GM10266 (cell line): ENCODE data around the gene PYGO2.

Source experiments
- DNase-seq: peaks from one replicate; pipeline ENCODE4 v3.0.0; 2012; ENCODE audit errors: extremely low spot score
- TF ChIP-seq, protein P1 (sequence below): IDR thresholded peaks from 2 replicates; pipeline ENCODE4 v1.5.1; 2012; ENCODE audit warnings: mild to moderate bottlenecking, low read depth; ENCODE audit not compliant: control insufficient read depth, insufficient read depth; ENCODE audit errors: missing control alignments

Gene PYGO2, protein sequence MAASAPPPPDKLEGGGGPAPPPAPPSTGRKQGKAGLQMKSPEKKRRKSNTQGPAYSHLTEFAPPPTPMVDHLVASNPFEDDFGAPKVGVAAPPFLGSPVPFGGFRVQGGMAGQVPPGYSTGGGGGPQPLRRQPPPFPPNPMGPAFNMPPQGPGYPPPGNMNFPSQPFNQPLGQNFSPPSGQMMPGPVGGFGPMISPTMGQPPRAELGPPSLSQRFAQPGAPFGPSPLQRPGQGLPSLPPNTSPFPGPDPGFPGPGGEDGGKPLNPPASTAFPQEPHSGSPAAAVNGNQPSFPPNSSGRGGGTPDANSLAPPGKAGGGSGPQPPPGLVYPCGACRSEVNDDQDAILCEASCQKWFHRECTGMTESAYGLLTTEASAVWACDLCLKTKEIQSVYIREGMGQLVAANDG

DNA sequence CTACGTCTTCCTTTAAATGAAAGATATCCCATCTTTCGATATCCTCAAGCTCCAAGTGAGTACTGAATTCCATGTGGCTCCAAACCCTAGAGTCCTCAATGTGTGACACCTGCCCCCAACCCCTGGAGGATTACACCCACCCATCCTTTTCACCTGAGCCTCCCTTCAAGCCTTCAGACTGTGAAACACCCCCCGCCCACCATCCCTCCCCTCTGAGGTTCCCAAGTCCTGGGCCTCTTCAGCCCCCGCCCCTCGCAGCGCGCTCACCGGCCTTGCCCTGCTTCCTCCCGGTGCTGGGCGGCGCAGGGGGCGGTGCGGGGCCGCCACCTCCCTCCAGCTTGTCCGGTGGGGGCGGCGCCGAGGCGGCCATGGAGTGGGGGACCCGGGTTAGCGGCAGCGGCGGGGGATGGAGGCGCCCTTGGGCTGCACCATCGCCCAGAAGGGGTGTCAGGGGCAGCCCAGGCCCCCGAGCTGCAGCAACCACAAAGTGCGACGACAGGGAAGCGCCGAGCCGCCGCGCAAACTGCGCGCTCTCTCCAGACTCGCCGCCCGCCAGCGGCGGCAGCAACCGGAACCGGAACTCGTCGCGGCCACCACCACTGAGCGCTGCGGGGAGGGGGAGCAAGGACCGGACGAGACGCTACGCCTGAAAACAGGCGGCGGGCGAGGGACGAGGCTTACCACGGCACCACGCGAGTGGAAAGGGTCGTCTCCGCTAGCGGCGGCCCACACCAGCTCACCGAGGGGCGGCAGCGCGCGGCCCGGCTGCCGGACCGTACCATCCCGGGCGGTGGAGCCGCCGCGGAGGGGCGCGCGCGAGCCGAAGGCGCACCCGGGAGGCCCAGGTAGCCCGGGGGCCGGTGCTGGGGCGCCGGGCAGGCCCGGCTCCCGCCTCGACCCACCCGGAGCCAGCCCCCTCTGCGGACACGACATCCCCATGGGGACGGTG, at the start of gene PYGO2:
Gene PYGO2, minus strand, starts transcription at position 576 of the 949 bp plus-strand sequence. Its CDS starts 206 bp downstream, at position 370.
- peak; percentile 91 for DNase-seq
- TF ChIP-seq, protein P1, sequence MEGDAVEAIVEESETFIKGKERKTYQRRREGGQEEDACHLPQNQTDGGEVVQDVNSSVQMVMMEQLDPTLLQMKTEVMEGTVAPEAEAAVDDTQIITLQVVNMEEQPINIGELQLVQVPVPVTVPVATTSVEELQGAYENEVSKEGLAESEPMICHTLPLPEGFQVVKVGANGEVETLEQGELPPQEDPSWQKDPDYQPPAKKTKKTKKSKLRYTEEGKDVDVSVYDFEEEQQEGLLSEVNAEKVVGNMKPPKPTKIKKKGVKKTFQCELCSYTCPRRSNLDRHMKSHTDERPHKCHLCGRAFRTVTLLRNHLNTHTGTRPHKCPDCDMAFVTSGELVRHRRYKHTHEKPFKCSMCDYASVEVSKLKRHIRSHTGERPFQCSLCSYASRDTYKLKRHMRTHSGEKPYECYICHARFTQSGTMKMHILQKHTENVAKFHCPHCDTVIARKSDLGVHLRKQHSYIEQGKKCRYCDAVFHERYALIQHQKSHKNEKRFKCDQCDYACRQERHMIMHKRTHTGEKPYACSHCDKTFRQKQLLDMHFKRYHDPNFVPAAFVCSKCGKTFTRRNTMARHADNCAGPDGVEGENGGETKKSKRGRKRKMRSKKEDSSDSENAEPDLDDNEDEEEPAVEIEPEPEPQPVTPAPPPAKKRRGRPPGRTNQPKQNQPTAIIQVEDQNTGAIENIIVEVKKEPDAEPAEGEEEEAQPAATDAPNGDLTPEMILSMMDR, result peak; percentile 71

GRCh38 chr1:155011004-155011416, 49.4 kb upstream of the PYGO2 start:
- TF ChIP-seq, protein P1, result no peak
- DNase-seq, result no peak

DNA sequence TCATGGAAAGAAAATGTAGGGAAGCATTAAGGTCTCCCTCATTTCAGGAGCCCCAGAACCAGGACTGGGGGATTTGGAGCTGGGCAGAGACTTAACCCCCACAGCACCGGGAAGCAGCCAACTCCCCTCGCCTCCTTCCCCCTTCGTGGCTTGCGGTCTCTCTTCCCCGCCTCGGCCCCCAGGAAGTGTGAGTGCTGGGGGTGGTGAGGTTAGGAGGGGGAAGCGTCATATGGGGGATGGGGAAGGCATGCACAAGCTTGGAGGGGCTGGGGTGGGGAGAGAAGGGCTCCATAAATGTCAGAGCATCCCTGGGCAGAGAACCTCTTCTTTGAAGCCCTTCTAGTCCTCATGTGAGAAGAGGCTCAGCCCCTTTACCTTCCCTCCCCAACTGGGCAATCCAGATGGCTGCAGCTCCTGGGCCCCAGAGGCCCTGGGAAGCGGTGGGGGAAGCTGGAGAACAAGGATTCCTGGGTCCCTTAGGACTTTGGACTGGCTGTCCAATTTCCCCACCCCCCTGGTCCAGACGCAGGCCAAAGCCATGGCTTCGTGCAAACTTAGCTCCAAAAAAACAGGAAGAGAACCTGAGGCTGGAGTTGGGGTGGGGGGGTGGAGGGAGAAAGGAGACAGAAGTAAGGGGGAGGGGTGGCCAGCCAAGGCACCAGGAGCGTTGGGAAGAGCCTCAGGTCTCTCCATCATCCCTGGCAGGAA, 48.8 kb upstream of the PYGO2 start:
- TF ChIP-seq, protein P1, result no peak

DNA sequence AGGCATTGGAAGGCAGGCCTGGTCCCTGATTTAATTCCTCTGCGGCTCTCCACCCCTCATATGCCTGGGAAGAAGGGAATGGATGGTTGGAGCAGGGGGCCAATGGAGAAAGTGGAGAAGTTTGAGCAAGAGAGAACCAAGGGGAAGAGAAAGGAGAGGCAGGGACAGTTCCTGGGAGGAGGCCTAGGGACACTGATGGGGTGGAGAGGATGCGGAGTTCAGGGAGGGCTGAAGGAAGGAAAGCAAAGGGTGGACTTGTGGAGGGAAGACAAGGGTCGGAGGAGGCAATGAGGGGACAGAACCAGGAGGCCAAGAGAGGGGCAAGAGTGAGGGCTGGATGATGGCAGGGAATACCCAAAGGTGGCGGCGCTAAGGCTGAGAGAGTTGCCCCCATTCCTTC, 48.2 kb upstream of the PYGO2 start:
- TF ChIP-seq, protein P1, result no peak
- no peak for DNase-seq

More for the DNA sequence above, 48.8 kb upstream of the PYGO2 start:
- no peak for DNase-seq

- TF ChIP-seq, protein P1, result no peak
- no peak for DNase-seq
Measured at GRCh38 chr1:155009221-155009711, 47.7 kb upstream of the PYGO2 start.

- TF ChIP-seq, protein P1, result no peak
- DNase-seq, result no peak
Measured at GRCh38 chr1:155008015-155008941, 46.7 kb upstream of the PYGO2 start.
